H1 (cell line): ENCODE measurements around the gene L3MBTL4. TPM values are rescaled to one million over a fixed set of nuclear protein-coding genes. Genes with fewer than 3 reads are reported as not detected.

Experiments used
- NANOG ChIP-seq: IDR thresholded peaks from 2 replicates; pipeline ENCODE4 v1.6.1; 2011; ENCODE audit warnings: low read length, low read depth, mild to moderate bottlenecking, inconsistent platforms; ENCODE audit not compliant: insufficient read depth, poor library complexity, severe bottlenecking
- polyA plus RNA-seq, 7 experiments: library from polyadenylated mRNA; depleted of rRNA in 3 of 7; stranded (reverse) in 5 of 7; unstranded in 2 of 7; fragments of >200 nt in 5 of 7; fragments of 200-250 nt in 2 of 7; gene quantifications; 1 replicate in 5 of 7; 2 replicates in 1 of 7; 4 replicates in 1 of 7; pipeline versions ENCODE4 v1.2.1 to v1.2.3, GENCODE V29; 2011 to 2013; ENCODE audit warnings: missing spikeins in 2 of 7, mixed read lengths in 2 of 7
- total RNA-seq: library from RNA; stranded (reverse); fragmentation: NEBNext Ultra II Directional; extraction: Animal tissue kit (Norgen Biotek cat#: 25700); gene quantifications from 2 replicates; pipeline ENCODE4 v1.2.1, GENCODE V29; 2021

Gene L3MBTL4
- total and polyA plus RNA-seq, 2 of the 8 experiments (the other 6 are each of a cell fraction or from before 2014, with no cell fraction given) = 1.0 to 2.1 TPM

- no peak for TF ChIP-seq NANOG
- TF ChIP-seq, all 59 proteins: peak for 0
These were observed 46.7 kb downstream of the L3MBTL4 start (continued) for GRCh38 chr18:6368017-6368416.
